GM18498 (cell line): Measurements from ENCODE around the gene SGCD.

ENCODE experiments used
- ATAC-seq: cut with Tn5 transposase; IDR thresholded peaks from one replicate; pipeline ENCODE4 v1.9.1; 2021; ENCODE audit warnings: mild to moderate bottlenecking, moderate library complexity; ENCODE audit not compliant: unreplicated experiment

Gene SGCD

GRCh38 chr5:156682971-156683370 is 356.0 kb downstream of the SGCD start:
- no peak for ATAC-seq

- ATAC-seq, result no peak
Observed at GRCh38 chr5:156683509-156683908, 356.5 kb downstream of the SGCD start.

- no peak for ATAC-seq
Observed at GRCh38 chr5:156684216-156684615, 357.3 kb downstream of the SGCD start.

DNA sequence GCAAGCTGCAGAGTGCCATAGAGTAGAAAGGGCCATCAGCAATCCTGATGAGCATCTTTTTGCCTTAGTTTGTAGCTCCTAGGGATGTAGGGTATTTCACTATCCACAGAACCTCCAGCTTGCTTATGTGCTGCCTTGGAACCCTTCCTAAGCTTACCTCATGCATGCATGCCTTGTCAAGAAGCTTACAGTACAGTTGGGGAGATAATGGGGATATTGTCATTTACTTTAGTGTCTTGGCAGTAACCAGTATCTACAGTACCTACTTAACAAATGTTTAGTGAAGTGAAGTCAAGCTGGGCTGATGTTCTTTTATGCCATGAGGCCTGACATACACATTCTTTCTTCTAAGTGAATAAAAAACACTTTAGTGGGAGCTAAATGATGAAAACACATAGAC is 358.5 kb downstream of the SGCD start:
- no peak for ATAC-seq

DNA sequence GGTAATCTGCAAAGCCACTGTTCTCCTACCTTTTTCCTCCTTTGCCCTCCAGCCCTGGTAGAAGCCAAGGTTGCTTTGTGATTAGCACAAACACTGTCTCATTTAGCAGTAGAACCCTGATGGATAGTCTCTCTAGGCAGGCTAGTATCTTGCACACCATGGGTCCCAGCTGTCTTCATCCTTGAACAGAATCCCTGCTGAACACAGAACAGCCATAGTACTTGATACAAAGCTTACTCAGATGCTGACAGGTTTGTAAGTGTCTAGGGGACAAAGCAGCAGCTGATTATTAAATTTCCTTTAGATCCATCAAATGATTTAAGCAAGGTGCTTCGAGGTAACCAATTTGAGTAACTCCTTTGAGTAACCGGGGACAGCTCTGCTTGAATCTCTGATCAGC is 359.4 kb downstream of the SGCD start:
- no peak for ATAC-seq

GRCh38 chr5:156686796-156687195 is 359.8 kb downstream of the SGCD start:
- no peak for ATAC-seq

GRCh38 chr5:156687514-156687913 is 360.6 kb downstream of the SGCD start:
- ATAC-seq, result no peak

- no peak for ATAC-seq
Observed at GRCh38 chr5:156691572-156691971, 364.6 kb downstream of the SGCD start.

DNA sequence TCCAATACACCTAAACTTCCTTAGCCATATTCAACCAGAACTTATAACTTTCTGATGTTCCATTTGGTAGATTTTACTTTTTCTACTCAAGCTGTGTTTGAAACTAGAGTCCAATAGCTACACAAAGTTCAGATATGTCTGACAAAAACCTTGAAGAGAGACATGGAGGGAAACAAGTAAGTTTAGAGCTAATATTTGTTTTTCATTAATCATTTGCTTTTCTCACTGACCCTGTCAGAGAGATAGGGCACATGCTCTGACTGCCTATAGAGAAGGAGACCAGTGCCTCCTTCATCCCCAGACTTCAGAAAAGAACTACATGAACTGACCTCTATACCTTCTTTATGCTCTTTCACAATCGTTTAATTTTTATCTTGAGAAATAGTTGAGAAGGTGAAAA is 366.1 kb downstream of the SGCD start:
- no peak for ATAC-seq

GRCh38 chr5:156694598-156694997 is 367.6 kb downstream of the SGCD start:
- ATAC-seq, result no peak

GRCh38 chr5:156695774-156696173 is 368.8 kb downstream of the SGCD start:
- ATAC-seq, result no peak

- no peak for ATAC-seq
Observed at GRCh38 chr5:156698323-156698722, 371.4 kb downstream of the SGCD start.

DNA sequence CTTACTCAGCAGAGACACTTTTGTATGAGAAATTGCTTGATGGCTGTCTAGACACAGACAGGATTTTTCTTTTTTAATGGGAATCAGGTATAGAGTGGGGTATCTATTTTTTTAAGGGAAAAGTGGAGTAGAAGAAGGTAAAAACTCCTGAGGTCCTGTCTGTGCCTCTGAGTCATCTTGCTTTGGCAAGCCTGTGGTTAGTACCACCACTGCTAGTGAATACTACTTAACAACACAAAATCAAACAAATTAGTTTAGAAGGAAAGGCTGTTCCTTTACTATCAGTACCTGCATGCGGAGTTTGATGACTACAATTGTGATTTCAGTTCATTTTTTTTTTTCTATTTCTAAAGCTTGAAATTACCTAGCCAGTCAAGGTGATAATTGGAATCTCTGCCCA is 372.2 kb downstream of the SGCD start:
- ATAC-seq, result no peak

DNA sequence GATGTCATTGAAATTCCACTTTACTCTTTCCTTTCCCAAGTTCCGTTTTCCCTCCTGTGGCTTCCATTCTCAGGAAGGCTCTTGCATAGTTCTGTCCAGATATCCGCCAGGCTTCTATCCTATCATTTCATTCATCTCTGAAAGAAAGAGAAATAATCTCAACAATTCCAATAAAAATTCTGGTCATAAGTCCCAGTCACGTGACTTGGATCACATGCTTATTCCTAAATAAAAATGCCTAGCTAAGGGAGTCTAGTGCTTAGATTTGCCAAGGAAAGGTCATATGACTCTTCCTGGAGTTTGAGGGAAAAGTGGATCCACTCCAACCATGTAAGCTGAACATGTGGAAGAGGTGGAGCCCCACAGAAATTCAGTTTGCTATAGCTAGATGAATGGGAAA is 377.2 kb downstream of the SGCD start:
- no peak for ATAC-seq

DNA sequence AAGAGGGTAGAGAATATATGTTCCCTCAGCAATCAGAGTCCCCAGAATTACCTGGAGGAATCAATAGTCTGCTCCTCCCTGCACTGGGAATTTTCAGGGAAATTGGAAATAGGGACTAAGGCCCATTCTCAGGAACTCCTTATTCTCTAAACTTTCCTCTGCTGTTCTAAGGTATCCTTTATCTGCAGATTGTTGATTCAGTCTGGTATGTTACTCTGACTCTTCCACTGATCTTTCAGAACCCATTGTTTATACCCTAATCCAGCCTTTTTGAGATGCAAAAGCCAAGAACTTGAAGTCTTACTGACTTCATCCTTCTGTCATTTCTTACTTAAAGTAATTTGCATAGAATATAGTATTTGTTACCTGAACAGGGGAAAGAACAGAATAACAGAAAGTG is 379.7 kb downstream of the SGCD start:
- no peak for ATAC-seq

DNA sequence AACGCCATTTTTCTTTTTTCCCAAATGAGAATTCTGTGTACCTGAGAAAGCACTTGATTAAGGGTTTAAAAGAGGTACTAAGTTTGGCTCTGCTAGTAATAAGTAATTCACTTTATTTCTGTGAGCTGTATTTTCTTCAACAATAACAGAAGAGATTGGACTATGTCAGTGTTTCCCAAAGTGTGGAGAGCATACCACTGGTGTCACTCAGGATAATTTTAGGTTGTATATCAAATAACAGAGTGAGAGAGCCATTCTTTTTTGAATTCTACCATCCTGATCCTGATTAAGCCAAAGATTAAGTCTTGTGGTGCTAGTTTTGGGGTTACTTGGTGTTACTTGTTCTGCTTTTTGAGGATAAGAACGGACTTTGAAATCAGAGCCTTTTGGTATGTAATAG is 380.8 kb downstream of the SGCD start:
- no peak for ATAC-seq

GRCh38 chr5:156715287-156715686 is 388.3 kb downstream of the SGCD start:
- no peak for ATAC-seq

DNA sequence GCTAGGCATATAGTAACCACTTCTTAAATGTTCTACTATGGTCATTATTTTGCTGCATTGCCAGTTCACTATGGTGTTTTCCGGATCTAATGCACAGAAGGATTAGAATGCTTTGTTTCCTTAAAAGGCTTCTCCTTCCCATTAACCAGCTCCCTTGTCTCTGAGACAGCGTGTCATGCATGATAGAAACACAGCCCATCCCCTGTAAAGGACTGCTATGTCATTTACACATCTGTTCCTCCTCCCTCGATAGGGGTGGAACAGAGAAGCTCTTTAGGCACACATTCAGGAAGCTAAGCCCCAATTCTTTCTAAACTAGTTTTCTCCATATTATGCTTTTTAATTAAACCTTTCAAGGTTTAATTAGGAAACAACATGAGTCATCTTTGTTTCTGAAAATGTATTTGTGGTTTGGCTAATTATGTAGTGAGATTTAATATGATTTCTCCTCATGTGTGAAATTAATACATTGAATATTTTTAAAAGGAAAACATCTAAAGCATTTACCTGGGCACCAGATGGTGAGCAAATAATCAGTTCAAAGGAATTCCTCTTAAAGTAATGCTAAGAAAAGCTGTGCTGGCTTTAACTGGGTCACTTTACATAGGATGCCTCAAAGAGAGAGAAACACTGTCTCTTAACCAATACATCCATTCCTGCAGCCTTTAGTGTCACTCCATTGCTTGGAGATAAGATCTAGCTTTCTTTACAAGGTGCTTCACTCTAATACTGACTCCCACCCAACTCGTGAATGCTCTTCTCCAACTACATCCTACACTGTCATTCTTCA is 389.8 kb downstream of the SGCD start:
- ATAC-seq, result no peak

DNA sequence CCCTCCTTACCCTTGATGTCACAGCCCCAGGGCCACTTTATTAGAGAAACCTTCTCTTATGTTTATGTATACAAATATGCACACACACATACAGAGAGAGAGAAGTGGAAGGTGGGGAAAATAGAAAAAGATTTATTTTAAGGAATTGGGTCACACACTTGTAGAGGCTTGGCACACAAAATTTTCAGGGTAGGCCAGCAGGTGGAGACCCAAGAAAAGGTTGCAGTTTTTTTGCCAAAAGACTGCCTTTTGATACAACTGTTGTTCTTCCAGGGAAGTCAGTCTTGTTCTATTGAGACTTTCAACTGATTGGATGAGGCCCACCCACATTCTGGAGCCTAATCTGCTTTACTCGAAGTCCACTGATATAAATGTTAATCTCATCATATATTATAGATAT is 392.0 kb downstream of the SGCD start:
- no peak for ATAC-seq

DNA sequence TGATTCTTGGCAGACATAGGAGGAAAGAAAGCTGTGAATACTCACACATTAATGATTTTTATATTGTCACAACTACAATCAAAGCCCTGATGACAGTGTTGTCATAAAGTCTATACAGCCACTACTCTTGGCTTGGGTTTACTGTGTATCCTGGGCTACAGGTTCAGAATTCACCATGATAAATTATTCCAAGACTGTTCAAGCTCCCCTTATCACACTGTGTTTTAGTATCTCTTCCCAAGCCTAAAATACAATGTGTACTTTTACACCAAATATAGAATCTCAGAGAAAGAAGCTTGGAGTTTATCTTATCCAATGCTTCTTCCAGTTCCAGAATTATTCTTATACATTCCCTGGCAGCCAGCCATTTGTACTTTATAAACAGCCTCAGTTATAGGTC is 395.4 kb downstream of the SGCD start:
- ATAC-seq, result no peak

DNA sequence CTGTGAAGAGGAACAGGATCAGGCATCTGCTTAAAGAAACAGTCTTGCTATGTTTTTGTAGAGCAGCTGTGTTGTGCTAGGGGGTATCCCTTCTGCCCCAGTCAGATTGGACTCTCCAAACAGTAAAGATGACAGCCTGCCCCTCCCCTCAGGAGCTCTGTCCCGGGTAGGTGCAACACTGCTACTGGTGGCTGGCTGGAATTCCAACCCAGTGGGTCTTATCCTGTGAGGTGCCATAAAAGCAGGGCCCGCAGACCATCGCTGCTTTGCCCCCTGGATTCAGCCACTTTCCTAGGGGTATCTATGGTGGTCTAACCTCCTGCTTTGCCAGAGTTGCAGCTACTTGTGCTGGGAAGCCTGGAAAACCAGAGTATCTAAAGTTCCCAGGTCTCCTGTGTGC is 408.5 kb downstream of the SGCD start:
- no peak for ATAC-seq

DNA sequence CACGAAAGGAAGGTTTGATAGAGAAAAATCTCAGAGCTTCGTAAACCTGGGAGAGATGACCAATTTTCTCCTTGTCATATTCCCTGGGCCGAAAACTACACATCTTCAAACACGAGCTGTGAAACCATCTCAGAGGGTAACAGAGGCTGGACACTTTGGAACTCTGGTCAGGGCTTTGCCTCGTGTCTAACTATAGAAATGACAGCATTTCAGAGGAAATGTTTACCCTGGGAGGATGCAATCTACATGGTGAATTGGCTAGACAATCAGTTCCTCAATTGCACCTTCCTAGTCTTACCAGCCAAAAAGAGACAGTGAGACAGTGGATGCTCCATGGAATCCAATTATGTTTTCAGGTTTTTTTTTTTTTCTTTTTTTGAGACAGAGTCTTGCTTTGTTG is 414.6 kb downstream of the SGCD start:
- no peak for ATAC-seq

DNA sequence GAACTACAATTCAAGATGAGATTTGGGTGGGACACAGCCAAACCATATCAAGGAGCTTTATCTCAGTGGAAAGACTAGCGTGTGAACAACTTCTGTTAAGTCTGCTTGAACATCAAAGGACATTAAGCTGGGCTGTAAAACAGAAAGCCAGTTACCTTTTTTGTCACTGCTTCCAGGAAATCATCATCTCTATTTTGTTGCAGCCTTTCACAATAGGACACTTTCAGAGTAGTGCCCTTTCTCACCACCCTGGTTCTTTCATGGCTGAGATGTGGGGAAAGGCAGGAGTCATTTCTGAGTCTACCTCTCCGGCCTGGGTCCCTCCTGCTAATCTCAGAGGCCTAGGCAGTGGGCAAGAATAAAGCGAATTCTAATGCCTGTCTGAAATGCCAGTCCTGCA is 426.9 kb downstream of the SGCD start:
- ATAC-seq, result no peak
